ENCODE measurements around the gene GCG. TPM values are rescaled to one million over a fixed set of nuclear protein-coding genes. Genes with fewer than 3 reads are reported as not detected.

Gene GCG
- total RNA-seq (2021; ENCODE audit: unreplicated experiment) (not detected), Bru-seq, nascent RNA (not detected), BruChase-seq, experiment 1, labeled RNA remaining after a 6-hour chase (not detected), BruChase-seq, experiment 2, labeled RNA remaining after a 2-hour chase (not detected)
- not detected in 2 replicates for polyA plus RNA-seq (2012)
- long read RNA-seq, result 0 reads

DNA sequence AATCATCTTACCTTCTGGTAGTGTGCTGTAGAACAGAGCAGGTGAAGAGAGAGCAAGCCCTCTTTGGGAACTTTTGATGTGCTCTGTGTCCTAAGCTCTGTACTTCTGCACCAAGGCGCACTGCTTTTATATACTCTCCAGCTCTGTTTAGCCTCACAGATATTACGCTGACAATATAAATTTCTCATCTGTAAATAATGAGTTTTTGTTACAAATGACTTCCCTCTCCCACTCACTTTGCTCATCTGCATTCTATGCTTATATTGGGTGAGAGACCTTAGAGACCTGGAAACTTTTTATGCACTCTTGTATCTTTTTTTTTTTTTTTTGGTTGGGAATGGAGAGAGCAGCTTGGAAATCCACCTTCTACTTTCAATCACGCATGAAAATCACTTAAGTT, at the start of gene GCG:
TSS of gene GCG (minus strand) at position 101 of the 400 bp plus-strand sequence. CDS start 3,069 bp downstream, outside the sequence.
- RAD21 ChIA-PET (ENCODE audit: low non-redundant PET in 1 of 2, low total read pairs in 2 of 2, uncharacterized antibody in 2 of 2, unreplicated experiment in 2 of 2), result interaction anchor here in 1 of 2 experiments (3.3 kb wide), 1 partner anchor 146 kb away, joined by 11 read pairs; no protein-coding TSS in a partner anchor
- POLR2A ChIA-PET, result no interaction called here
- ATAC-seq (no peak), DNase-seq (ENCODE audit: low read depth, low spot score) (no peak)
- Histone ChIP-seq H3K9me2 (ENCODE audit: insufficient read depth) (no peaks in the 10 kb centered on the region), H3K9ac (ENCODE audit: low read length) (no peak within 1 kb of the TSS), H3K79me2 (ENCODE audit: insufficient read depth, low read length) (no peaks in the 10 kb centered on the region), H2AFZ (ENCODE audit: low read depth, low read length, poor library complexity, severe bottlenecking) (no peak within 1 kb of the TSS), H3K36me3 (ENCODE audit: control insufficient read depth in 1 of 2, insufficient read depth in 2 of 2, low read length in 2 of 2) (no peaks in the 10 kb centered on the region), H4K20me1 (ENCODE audit: insufficient read depth) (no peaks in the 10 kb centered on the region), H3K4me3 (replicated peaks in 1 of 2; ENCODE audit: low read depth in 1 of 2, low read length in 2 of 2) (no peak within 1 kb of the TSS), H3K4me1 (ENCODE audit: control insufficient read depth in 1 of 2, insufficient read depth in 2 of 2, low read length in 2 of 2) (no peaks in the 10 kb centered on the region), H3K9me3 (ENCODE audit: control insufficient read depth in 1 of 2, insufficient read depth in 1 of 2, low read depth in 1 of 2, low read length in 2 of 2) (no peaks in the 10 kb centered on the region), H3K27me3 (ENCODE audit: insufficient read depth, low read length) (no peaks in the 10 kb centered on the region), H3K27ac (ENCODE audit: low read depth, low read length) (no peak within 1 kb of the TSS), H3K4me2 (ENCODE audit: low read length) (no peak within 1 kb of the TSS)
- BruUV-seq (replicated peaks), result no TSS peak
- CTCF ChIA-PET, result interaction anchor here (1.2 to 6.2 kb wide), 2 partner anchors 146 to 182 kb away, joined by 3 to 119 read pairs; no protein-coding TSS in a partner anchor
- intact Hi-C loops (cut with micrococcal nuclease), result no loop called here
- no peak for TF ChIP-seq ATF3 (IDR thresholded peaks at IDR 0.05)
- TF ChIP-seq EZH2phosphoT487 (IDR thresholded peaks at IDR 0.05; ENCODE audit: borderline replicate concordance), result no peak
- no peak for TF ChIP-seq JUND (IDR thresholded peaks at IDR 0.05)
- no peak for TF ChIP-seq EZH2 (IDR thresholded peaks at IDR 0.05)

DNA sequence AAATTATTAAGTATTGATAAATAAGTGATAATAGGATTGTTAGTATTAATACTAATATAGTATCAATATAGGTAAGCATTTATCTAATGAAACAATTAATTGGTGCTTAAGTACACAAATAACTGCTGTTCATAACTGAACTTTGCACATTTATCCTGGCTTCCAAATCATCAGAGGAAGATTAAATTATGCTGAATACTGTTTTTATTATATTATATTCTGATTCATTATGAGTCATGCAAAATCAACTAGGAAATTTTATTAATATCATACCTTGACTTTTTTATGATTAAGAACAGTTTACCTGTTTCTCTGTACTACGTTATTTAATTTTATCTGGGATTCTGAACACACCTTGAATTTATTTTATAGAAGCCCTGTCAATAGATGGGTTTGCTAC, 48.6 kb upstream of the GCG start:
- intact Hi-C loops (cut with micrococcal nuclease), result no loop called here
- H3K27me3 ChIP-seq (ENCODE audit: insufficient read depth, low read length), result no peaks in the 10 kb centered on the region
- ChIA-PET CTCF (no interaction called here), POLR2A (no interaction called here), RAD21 (ENCODE audit: low non-redundant PET in 1 of 2, low total read pairs in 2 of 2, uncharacterized antibody in 2 of 2, unreplicated experiment in 2 of 2) (no interaction called here)
- no peak overlapping the region for H3K4me2 ChIP-seq (ENCODE audit: low read length)
- no peak overlapping the region for H3K27ac ChIP-seq (ENCODE audit: low read depth, low read length)
- H3K9ac ChIP-seq (ENCODE audit: low read length), result no peak overlapping the region
- no peaks in the 10 kb centered on the region for H3K36me3 ChIP-seq (ENCODE audit: control insufficient read depth in 1 of 2, insufficient read depth in 2 of 2, low read length in 2 of 2)
- no TSS peak for BruUV-seq (replicated peaks)
- H4K20me1 ChIP-seq (ENCODE audit: insufficient read depth), result no peaks in the 10 kb centered on the region
- no peaks in the 10 kb centered on the region for H3K9me3 ChIP-seq (ENCODE audit: control insufficient read depth in 1 of 2, insufficient read depth in 1 of 2, low read depth in 1 of 2, low read length in 2 of 2)
- H3K4me3 ChIP-seq (replicated peaks in 1 of 2; ENCODE audit: low read depth in 1 of 2, low read length in 2 of 2), result no peak overlapping the region
- H3K9me2 ChIP-seq (ENCODE audit: insufficient read depth), result no peaks in the 10 kb centered on the region
- no peaks in the 10 kb centered on the region for H3K79me2 ChIP-seq (ENCODE audit: insufficient read depth, low read length)
- H2AFZ ChIP-seq (ENCODE audit: low read depth, low read length, poor library complexity, severe bottlenecking), result no peak overlapping the region
- no peaks in the 10 kb centered on the region for H3K4me1 ChIP-seq (ENCODE audit: control insufficient read depth in 1 of 2, insufficient read depth in 2 of 2, low read length in 2 of 2)
- DNase-seq (ENCODE audit: low read depth, low spot score) (no peak), ATAC-seq (no peak)
- TF ChIP-seq ZBTB33 (IDR thresholded peaks at IDR 0.05; ENCODE audit: extremely low read depth, insufficient replicate concordance, low read length) (no peak), EZH2 (IDR thresholded peaks at IDR 0.05) (no peak), JUND (IDR thresholded peaks at IDR 0.05) (no peak), ATF3 (IDR thresholded peaks at IDR 0.05) (no peak), POLR2AphosphoS5 (IDR thresholded peaks at IDR 0.05; ENCODE audit: low read depth, low read length) (no peak), YY1 (IDR thresholded peaks at IDR 0.05; ENCODE audit: extremely low read depth, insufficient replicate concordance, low read depth, low read length) (no peak), EGR1 (IDR thresholded peaks at IDR 0.05; ENCODE audit: low read depth) (no peak), EZH2phosphoT487 (IDR thresholded peaks at IDR 0.05; ENCODE audit: borderline replicate concordance) (no peak), ZFX (IDR thresholded peaks at IDR 0.05) (no peak), SRF (IDR thresholded peaks at IDR 0.05; ENCODE audit: low read depth) (no peak), FOSL1 (IDR thresholded peaks at IDR 0.05; ENCODE audit: low read depth) (no peak), CBX3 (IDR thresholded peaks at IDR 0.05; ENCODE audit: low read depth) (no peak), ELF1 (IDR thresholded peaks at IDR 0.05; ENCODE audit: borderline replicate concordance, low read depth) (no peak), SP1 (IDR thresholded peaks at IDR 0.05; ENCODE audit: low read depth) (no peak), MAX (IDR thresholded peaks at IDR 0.05) (no peak), ZNF274 (IDR thresholded peaks at IDR 0.05; ENCODE audit: low read depth, low read length) (no peak)

All from HCT116 (cell line).